Osteocyte (in vitro differentiated cells): ENCODE measurements around the gene MAP3K20. TPM values are rescaled to one million over a fixed set of nuclear protein-coding genes. Genes with fewer than 3 reads are reported as not detected.

ENCODE experiments used
- DNase-seq: peaks from one replicate; pipeline ENCODE4 v3.0.0; 2021; ENCODE audit warnings: mixed read lengths; ENCODE audit not compliant: unreplicated experiment; ENCODE audit errors: extremely low spot score
- H3K27ac Mint-ChIP-seq: one replicate; pipeline ENCODE4 v1.8.0; 2021; ENCODE audit warnings: mild to moderate bottlenecking, mixed read lengths; ENCODE audit not compliant: unreplicated experiment
- H3K27me3 Mint-ChIP-seq: one replicate; pipeline ENCODE4 v1.8.0; 2021; ENCODE audit warnings: mixed read lengths; ENCODE audit not compliant: unreplicated experiment
- H3K36me3 Mint-ChIP-seq: one replicate; pipeline ENCODE4 v1.8.0; 2021; ENCODE audit warnings: mixed read lengths; ENCODE audit not compliant: unreplicated experiment
- H3K4me1 Mint-ChIP-seq: one replicate; pipeline ENCODE4 v1.8.0; 2021; ENCODE audit warnings: mixed read lengths; ENCODE audit not compliant: unreplicated experiment
- H3K4me3 Mint-ChIP-seq: one replicate; pipeline ENCODE4 v1.8.0; 2021; ENCODE audit warnings: mild to moderate bottlenecking, moderate library complexity, mixed read lengths; ENCODE audit not compliant: unreplicated experiment
- H3K9me3 Mint-ChIP-seq: one replicate; pipeline ENCODE4 v1.8.0; 2021; ENCODE audit warnings: mixed read lengths; ENCODE audit not compliant: unreplicated experiment
- CTCF ChIP-seq: fragments of 200-600 bp; sonication (generic); IDR thresholded peaks from 2 replicates; pipeline ENCODE4 v1.5.0; 2021; ENCODE audit warnings: antibody characterized with exemption, mild to moderate bottlenecking, moderate library complexity
- total RNA-seq: library from RNA; stranded (reverse); gene quantifications from 2 replicates; pipeline ENCODE4 v1.2.1, GENCODE V29; 2021

Gene MAP3K20
- total RNA-seq, 1 donor from 2014 or later = 57.4 TPM

GRCh38 chr2:173221132-173221695, 145.6 kb downstream of the MAP3K20 start:
- Mint-ChIP-seq H3K36me3 (peaks cover 12% of the 10 kb centered on the region), H3K27ac (no peak overlapping the region), H3K4me3 (no peak overlapping the region), H3K27me3 (no peaks in the 10 kb centered on the region), H3K9me3 (no peaks in the 10 kb centered on the region), H3K4me1 (peaks cover 17% of the 10 kb centered on the region)
- no peak for DNase-seq
- TF ChIP-seq CTCF = no peak

- DNase-seq = no peak
- no peaks in the 10 kb centered on the region for H3K9me3 Mint-ChIP-seq
- TF ChIP-seq CTCF = no peak
- no peaks in the 10 kb centered on the region for H3K27me3 Mint-ChIP-seq
- H3K4me1 Mint-ChIP-seq = peaks cover 17% of the 10 kb centered on the region
- no peak overlapping the region for H3K4me3 Mint-ChIP-seq
- no peak overlapping the region for H3K27ac Mint-ChIP-seq
- H3K36me3 Mint-ChIP-seq = peaks cover 12% of the 10 kb centered on the region
These were observed 146.4 kb downstream of the MAP3K20 start for GRCh38 chr2:173221937-173222594.

GRCh38 chr2:173223871-173224270, 148.2 kb downstream of the MAP3K20 start:
- Mint-ChIP-seq H3K27me3 (no peaks in the 10 kb centered on the region), H3K4me3 (no peak overlapping the region), H3K27ac (no peak overlapping the region), H3K9me3 (no peaks in the 10 kb centered on the region), H3K4me1 (peaks cover 3% of the 10 kb centered on the region), H3K36me3 (peaks cover 12% of the 10 kb centered on the region)
- TF ChIP-seq CTCF = no peak
- DNase-seq = no peak

- Mint-ChIP-seq H3K27ac (no peak overlapping the region), H3K4me3 (no peak overlapping the region), H3K36me3 (peaks cover 12% of the 10 kb centered on the region), H3K27me3 (no peaks in the 10 kb centered on the region), H3K4me1 (no peaks in the 10 kb centered on the region), H3K9me3 (no peaks in the 10 kb centered on the region)
- no peak for DNase-seq
- TF ChIP-seq CTCF = no peak
These were observed 151.5 kb downstream of the MAP3K20 start for GRCh38 chr2:173226899-173227698.

DNA sequence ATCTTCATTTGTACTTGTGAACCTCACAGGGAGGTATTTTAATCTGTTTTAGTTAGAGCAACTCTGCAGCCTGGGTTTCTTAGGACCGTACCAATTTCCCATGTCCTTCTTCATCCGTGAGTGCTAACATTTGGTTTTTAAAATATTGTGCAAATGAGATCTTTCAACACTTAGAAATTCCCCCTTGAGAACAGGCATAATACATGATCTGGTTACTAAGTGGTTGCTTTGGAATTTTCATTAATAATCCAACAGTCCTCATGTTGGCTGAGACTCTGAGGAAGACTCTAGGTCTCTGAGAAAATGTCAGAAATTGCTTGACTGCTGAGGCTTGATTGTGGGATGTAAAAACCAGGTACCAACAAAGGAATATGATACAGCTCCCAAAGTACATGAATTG, 153.4 kb downstream of the MAP3K20 start:
- no peak for TF ChIP-seq CTCF
- Mint-ChIP-seq H3K36me3 (peaks cover 18% of the 10 kb centered on the region), H3K27ac (no peak overlapping the region), H3K27me3 (no peaks in the 10 kb centered on the region), H3K9me3 (no peaks in the 10 kb centered on the region), H3K4me1 (no peaks in the 10 kb centered on the region), H3K4me3 (no peak overlapping the region)
- no peak for DNase-seq
